ENCODE results near the gene RPS15A. TPM values are rescaled to one million over a fixed set of nuclear protein-coding genes. Genes with fewer than 3 reads are reported as not detected.
"Not testable (repeated sequence)": the region's sequence is repeated elsewhere in the genome, so short reads cannot be mapped to it uniquely, and the experiment has no call there.

RPS15A gene
- polyA plus RNA-seq, 4 donors = 1,885 to 2,862 (median 2,206) TPM

DNA sequence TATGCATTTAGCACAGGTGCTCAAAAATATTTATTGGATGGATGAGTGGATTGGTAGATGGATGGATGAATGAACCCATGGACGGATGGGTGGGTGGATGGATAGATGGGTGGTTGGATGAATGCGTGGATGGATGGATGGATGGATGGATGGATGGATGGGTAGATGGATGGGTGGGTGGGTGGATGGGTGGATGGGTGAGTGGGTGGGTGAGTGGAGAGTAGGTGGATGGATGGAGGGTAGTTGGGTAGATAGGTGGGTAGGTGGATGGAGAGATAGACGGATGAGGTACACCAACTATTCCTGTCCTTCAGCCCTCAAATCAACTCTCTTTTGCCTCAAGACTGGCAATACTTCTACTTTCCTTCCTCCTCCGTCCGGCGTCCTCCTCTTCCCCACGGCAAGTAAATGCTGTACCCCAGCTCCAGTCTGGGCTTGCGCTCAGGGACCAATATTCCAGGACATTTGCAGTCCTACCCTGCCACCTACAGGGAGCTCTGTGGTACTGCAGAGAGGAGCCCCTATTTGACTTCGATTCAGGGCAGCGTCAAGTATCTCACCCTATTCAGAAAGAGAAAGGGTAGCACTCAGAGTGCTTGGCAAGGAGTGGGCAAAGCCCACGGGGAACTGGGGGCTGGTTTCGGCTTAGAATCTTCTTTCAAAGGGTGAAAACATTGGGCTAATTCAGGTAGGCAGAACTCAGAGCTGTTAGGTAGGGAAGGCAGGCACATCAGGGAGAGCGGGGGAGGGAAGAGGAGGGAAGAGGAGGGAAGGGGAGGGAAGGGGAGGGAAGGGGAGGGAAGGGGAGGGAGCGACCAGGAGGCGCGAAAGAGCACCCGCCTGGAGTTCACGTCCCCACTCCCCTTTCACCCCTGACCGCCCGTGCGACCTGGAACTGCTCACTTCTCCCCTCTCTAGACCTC is 30.3 kb downstream of the RPS15A start:
- not testable (repeated sequence) for DNase-seq (ENCODE audit: low read depth in 4 of 4, low spot score in 2 of 4)

DNA sequence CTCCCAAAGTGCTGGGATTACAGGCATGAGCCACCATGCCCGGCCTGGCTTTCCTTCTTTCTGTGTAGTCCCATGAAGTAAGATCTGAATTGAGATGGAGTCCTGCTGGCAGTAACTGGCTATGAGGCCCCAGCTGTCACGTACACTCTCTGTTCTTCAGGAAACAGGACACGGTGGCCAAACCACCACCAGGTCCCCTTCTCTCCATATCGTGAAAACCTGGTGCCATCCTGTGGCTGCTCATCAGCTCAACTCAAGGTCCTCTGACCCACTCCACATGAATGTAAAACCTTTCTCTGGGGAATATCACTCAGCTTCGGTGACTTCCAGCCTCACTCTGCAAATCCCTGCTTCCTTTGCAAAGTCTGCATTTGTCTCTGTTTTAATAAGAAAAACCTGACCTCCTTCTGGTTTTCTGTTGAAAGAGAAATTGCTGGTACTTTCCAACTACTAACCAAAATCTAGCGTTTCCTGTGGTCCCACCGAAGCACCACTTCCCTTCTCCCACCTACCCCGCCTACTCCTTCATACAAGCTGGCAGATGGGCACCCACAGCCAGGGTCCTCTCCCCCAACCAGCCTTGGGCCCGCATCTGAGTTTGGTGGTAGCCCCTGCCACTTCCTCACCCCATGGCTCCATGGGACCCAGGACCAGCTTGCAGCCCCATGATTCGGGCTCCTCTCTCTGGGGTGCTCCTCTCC is 32.0 kb downstream of the RPS15A start:
- DNase-seq (ENCODE audit: low read depth in 4 of 4, low spot score in 2 of 4) = not testable (repeated sequence)

DNA sequence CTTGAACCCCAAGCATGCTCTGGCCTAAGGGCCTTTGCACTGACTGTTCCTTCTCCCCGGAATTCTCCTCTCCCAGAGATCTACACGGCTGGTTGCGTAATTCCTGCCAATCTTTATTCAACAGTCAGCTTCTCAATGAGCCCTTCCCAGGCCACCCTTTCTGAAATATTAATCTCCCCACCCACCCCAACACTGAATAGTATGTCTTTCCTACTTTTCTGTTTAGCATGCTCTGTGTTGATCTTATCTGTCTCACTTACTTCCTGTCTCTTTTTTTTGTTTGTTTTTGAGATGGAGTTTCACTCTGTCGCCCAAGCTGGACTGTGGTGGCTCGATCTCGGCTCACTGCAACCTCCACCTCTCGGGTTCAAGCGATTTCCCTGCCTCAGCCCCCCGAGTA is 33.5 kb downstream of the RPS15A start:
- DNase-seq (ENCODE audit: low read depth in 4 of 4, low spot score in 2 of 4) = not testable (repeated sequence)

DNA sequence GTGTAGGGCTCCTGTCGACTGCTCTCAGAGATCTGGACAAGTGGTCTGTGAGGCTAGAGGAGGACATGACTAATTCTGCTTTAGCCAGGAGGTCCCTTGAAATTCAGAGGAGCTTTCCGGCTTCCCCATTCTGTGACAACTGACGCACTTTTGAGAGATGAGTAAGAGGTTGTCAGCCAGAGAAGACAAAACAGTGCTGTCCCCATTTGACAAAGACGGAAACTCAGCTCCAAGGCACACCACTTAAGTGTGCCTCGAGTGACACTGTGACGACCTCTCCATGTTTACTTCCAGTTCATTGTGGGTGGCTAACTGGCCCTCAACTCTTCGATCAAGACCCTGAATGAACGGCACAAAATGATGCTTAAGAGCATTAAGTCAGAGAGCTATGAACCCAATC is 47.3 kb downstream of the RPS15A start:
- not testable (repeated sequence) for DNase-seq (ENCODE audit: low read depth in 4 of 4, low spot score in 2 of 4)

DNA sequence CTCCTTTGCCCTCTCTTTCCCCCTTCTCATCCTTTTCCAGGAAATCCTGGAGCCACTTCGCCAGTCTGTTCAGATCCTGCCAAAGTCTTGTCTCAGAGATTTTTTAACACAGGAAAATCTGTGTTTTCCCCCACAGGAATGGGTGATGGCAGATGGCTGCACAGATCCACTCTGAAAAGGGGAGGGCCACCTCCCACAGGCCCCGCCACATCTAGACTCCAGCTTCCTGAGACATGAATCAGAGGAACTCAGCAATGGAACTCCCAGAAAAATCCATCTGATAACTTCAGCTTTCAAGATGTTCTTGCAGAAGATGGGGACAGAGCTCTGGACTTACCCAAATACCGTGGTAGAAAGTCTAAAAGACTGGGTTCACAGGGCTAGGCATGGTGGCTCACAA is 50.1 kb downstream of the RPS15A start:
- not testable (repeated sequence) for DNase-seq (ENCODE audit: low read depth in 4 of 4, low spot score in 2 of 4)

DNA sequence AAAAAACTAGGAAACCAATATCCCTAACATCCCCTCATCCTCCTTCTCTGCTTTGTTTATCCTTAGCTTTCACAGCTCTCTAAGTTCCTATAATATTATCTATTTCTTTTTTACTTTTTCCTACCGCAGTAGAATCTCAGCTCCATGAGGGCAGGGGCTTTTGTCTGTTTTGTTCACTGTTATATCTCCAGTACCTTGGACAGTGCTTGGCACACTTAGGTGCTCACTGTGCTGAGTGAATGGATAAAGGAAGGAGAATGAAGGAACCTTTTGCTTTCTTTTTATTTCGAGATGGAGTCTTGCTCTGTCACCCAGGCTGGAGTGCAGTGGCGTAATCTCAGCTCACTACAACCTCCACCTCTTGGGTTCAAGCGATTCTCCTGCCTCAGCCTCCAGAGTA is 51.4 kb downstream of the RPS15A start:
- DNase-seq (ENCODE audit: low read depth in 4 of 4, low spot score in 2 of 4) = not testable (repeated sequence)

DNA sequence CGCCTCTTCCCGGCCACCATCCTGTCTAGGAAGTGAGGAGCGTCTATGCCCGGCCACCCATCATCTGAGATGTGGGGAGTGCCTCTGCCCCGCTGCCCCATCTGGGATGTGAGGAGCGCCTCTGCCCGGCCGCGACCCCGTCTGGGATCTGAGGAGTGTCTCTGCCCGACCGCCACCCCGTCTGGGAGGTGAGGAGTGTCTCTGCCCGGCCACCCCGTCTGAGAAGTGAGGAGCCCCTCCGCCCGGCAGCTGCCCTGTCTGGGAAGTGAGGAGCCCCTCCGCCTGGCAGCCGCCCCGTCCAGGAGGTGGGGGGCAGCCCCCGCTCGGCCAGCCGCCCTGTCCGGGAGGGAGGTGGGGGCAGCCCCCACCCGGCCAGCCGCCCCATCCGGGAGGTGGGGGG is 55.9 kb downstream of the RPS15A start:
- not testable (repeated sequence) for DNase-seq (ENCODE audit: low read depth in 4 of 4, low spot score in 2 of 4)

Other genes starting within 250 kb of the RPS15A start
- gene NOMO2, start 228.2 kb downstream of the RPS15A start, polyA plus RNA-seq (ENCODE audit: insufficient read length in 4 of 4) = 100 to 1,000 TPM in 1 of 4 donors, 10 to 100 TPM in 3; 81.0 to 108 (median 91.5) TPM
- 100 to 1,000 TPM; 237 to 295 (median 278) TPM for gene ARL6IP1, start 11.2 kb upstream of the RPS15A start, polyA plus RNA-seq (ENCODE audit: insufficient read length in 4 of 4)
- gene SMG1, start 136.1 kb upstream of the RPS15A start, polyA plus RNA-seq (ENCODE audit: insufficient read length in 4 of 4) = 10 to 100 TPM; 39.4 to 80.1 (median 62.9) TPM
- gene TMC7, start 193.6 kb upstream of the RPS15A start, polyA plus RNA-seq (ENCODE audit: insufficient read length in 4 of 4) = 1 to 10 TPM; 1.7 to 2.2 (median 2.0) TPM